SU-DHL-6 (cell line): ENCODE results near the gene MCTP1.

ENCODE experiments used
- H2AFZ ChIP-seq: fragments of 200-600 bp; sonication (generic); 2 replicates; pipeline ENCODE4 v1.6.1; 2014; ENCODE audit warnings: low read depth, mild to moderate bottlenecking, moderate library complexity, mixed read lengths, antibody characterized with exemption, low read length; ENCODE audit not compliant: severe bottlenecking
- H3F3A ChIP-seq: fragments of 200-600 bp; shearing (Covaris generic); 2 replicates; pipeline ENCODE4 v1.6.0; 2016; ENCODE audit warnings: antibody characterized with exemption, mild to moderate bottlenecking; ENCODE audit not compliant: insufficient read depth
- H3K27ac ChIP-seq: fragments of 200-600 bp; sonication (generic); 2 replicates; pipeline ENCODE4 v1.5.1; 2016; ENCODE audit warnings: low read depth, mild to moderate bottlenecking, low read length, moderate library complexity, mixed read lengths
- H3K27me3 ChIP-seq: fragments of 200-600 bp; sonication (generic), shearing (Covaris generic); 2 replicates; pipeline ENCODE4 v1.6.0; 2014; ENCODE audit warnings: mild to moderate bottlenecking, low read length
- H3K36me3 ChIP-seq: fragments of 200-600 bp; sonication (generic); 2 replicates; pipeline ENCODE4 v1.6.1; 2014; ENCODE audit warnings: mild to moderate bottlenecking, low read length, mixed read lengths
- H3K4me2 ChIP-seq: fragments of 300-600, 200-600 bp; shearing (Covaris generic), sonication (generic); 2 replicates; pipeline ENCODE4 v1.6.0; 2014; ENCODE audit warnings: low read length, low read depth, mild to moderate bottlenecking; ENCODE audit not compliant: poor library complexity, severe bottlenecking
- H3K4me3 ChIP-seq: fragments of 200-600 bp; sonication (generic); 2 replicates; pipeline ENCODE4 v1.5.1; 2014; ENCODE audit warnings: antibody characterized with exemption, low read length, mild to moderate bottlenecking, mixed read lengths; ENCODE audit not compliant: insufficient read depth, poor library complexity, severe bottlenecking
- H3K79me2 ChIP-seq: fragments of 200-600 bp; sonication (generic); 2 replicates; pipeline ENCODE4 v1.6.1; 2014; ENCODE audit warnings: mild to moderate bottlenecking, low read length, moderate library complexity; ENCODE audit not compliant: insufficient read depth
- H3K9ac ChIP-seq: fragments of 200-600 bp; sonication (generic); 2 replicates; pipeline ENCODE4 v1.7.0; 2014; ENCODE audit warnings: mild to moderate bottlenecking, low read length
- H3K9me2 ChIP-seq: fragments of 200-600 bp; sonication (generic); replicated peaks from 2 replicates; pipeline ENCODE4 v1.6.1; 2014; ENCODE audit warnings: low read length; ENCODE audit not compliant: insufficient read depth
- H3K9me3 ChIP-seq: fragments of 200-600 bp; sonication (generic); 2 replicates; pipeline ENCODE4 v1.6.1; 2014; ENCODE audit warnings: low read length, mixed read lengths; ENCODE audit not compliant: insufficient read depth
- H4K20me1 ChIP-seq: fragments of 200-600 bp; sonication (generic); 2 replicates; pipeline ENCODE4 v1.6.1; 2014; ENCODE audit warnings: low read depth, mild to moderate bottlenecking, antibody characterized with exemption, low read length, moderate library complexity, mixed read lengths
- EZH2phosphoT487 ChIP-seq: fragments of 200-600 bp; sonication (generic), shearing (Covaris generic); conservative IDR thresholded peaks from 2 replicates; pipeline ENCODE4 v1.6.1; 2018; ENCODE audit warnings: mild to moderate bottlenecking, antibody characterized with exemption, low read length, moderate library complexity, mixed read lengths
- TF ChIP-seq, protein P1 (sequence below): fragments of 200-600 bp; sonication (generic); IDR thresholded peaks from one replicate; pipeline ENCODE4 v1.5.1; 2017; ENCODE audit warnings: antibody characterized with exemption, mild to moderate bottlenecking, low read length, moderate library complexity; ENCODE audit not compliant: insufficient read depth, poor library complexity, severe bottlenecking

Gene MCTP1

DNA sequence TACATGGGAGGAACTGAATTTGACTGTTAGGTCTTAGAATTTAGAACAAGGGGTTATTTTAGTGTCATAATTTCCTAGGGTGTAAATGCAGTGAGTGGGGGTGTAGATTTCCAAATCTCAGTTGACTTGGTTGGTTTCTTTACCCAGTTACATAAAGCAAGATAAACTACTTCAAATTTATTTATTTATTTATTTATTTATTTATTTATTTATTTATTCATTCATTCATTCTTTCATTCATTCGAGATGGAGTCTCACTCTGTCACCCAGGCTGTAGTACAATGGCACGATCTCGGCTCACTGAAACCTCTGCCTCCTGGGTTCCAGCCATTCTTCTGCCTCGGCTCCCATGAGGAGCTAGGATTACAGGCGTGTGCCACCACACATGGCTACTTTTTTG lies 466.0 kb downstream of the MCTP1 start:
- H3K9ac ChIP-seq = no peak overlapping the region
- H3K4me3 ChIP-seq = no peak overlapping the region
- no peaks in the 10 kb centered on the region for H3K36me3 ChIP-seq
- H2AFZ ChIP-seq = no peak overlapping the region
- H3K4me2 ChIP-seq = no peak overlapping the region
- no peaks in the 10 kb centered on the region for H3K79me2 ChIP-seq
- no peaks in the 10 kb centered on the region for H3K27me3 ChIP-seq
- H4K20me1 ChIP-seq = no peaks in the 10 kb centered on the region
- no peak for TF ChIP-seq EZH2phosphoT487
- TF ChIP-seq, protein P1, sequence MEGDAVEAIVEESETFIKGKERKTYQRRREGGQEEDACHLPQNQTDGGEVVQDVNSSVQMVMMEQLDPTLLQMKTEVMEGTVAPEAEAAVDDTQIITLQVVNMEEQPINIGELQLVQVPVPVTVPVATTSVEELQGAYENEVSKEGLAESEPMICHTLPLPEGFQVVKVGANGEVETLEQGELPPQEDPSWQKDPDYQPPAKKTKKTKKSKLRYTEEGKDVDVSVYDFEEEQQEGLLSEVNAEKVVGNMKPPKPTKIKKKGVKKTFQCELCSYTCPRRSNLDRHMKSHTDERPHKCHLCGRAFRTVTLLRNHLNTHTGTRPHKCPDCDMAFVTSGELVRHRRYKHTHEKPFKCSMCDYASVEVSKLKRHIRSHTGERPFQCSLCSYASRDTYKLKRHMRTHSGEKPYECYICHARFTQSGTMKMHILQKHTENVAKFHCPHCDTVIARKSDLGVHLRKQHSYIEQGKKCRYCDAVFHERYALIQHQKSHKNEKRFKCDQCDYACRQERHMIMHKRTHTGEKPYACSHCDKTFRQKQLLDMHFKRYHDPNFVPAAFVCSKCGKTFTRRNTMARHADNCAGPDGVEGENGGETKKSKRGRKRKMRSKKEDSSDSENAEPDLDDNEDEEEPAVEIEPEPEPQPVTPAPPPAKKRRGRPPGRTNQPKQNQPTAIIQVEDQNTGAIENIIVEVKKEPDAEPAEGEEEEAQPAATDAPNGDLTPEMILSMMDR = no peak
- no peak overlapping the region for H3K27ac ChIP-seq
- H3K9me2 ChIP-seq = no peaks in the 10 kb centered on the region
- no peaks in the 10 kb centered on the region for H3K9me3 ChIP-seq
- no peaks in the 10 kb centered on the region for H3F3A ChIP-seq

DNA sequence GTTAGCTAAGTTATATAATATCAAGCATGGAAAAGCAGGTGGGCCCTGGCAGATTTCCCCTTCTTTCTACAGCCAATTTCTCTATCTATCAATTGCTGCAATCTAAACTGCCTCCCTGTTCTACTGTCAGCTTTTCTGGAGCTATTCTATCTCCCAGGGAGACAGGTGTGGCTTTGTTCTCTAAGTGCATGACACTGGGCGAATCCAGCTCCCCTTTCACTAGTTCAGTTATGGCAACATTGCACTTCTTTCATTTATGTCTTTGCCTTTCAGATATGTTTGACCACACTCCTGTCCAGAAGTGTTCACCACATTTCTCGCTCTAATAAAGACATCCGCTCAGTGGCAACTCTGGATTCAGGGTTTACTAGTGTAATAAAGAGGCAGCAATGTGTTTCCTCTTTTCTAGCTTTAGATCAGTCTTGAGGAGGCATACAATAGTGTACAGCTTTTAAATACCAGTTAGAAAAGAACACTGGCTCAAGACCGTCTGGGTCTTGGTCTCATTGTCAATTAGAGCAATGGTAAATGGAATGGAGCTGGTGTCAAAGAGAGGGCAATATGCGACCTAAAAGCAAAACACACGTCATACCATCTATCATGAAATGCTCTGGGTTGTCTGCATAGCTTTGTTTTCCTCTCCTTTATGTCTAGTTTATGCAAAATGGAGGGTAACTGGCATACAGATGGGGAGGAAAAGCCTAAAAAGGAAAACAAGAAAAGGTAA lies 469.4 kb downstream of the MCTP1 start:
- H3K4me3 ChIP-seq = no peak overlapping the region
- H3F3A ChIP-seq = no peaks in the 10 kb centered on the region
- H4K20me1 ChIP-seq = no peaks in the 10 kb centered on the region
- H3K79me2 ChIP-seq = no peaks in the 10 kb centered on the region
- no peaks in the 10 kb centered on the region for H3K36me3 ChIP-seq
- no peaks in the 10 kb centered on the region for H3K27me3 ChIP-seq
- no peak overlapping the region for H3K4me2 ChIP-seq
- no peaks in the 10 kb centered on the region for H3K9me3 ChIP-seq
- TF ChIP-seq, protein P1 = no peak
- no peak for TF ChIP-seq EZH2phosphoT487
- H2AFZ ChIP-seq = no peak overlapping the region
- H3K9me2 ChIP-seq = no peaks in the 10 kb centered on the region
- no peak overlapping the region for H3K9ac ChIP-seq
- H3K27ac ChIP-seq = no peak overlapping the region

DNA sequence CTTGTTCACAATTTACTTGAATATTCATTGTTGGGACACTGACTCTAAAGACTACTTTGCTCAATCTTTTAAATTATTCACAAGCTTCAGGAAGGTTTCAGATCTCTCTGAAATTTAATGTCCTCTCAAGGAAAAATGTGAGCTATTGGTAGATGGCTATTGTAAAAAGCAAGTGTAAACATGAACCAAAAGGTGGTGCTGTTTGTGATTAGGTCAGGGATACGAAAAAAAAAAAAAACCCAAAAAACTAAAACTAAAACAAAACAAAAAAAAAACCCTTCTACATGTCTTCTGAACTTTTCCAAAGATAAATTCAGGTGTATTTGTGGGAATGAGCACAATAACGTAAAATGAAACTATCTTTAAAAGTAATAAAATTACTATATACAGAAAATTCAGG lies 472.7 kb downstream of the MCTP1 start:
- H3K4me3 ChIP-seq = no peak overlapping the region
- H3K4me2 ChIP-seq = no peak overlapping the region
- H2AFZ ChIP-seq = no peak overlapping the region
- H3K9ac ChIP-seq = no peak overlapping the region
- no peaks in the 10 kb centered on the region for H3K9me2 ChIP-seq
- no peaks in the 10 kb centered on the region for H3K9me3 ChIP-seq
- no peaks in the 10 kb centered on the region for H3K27me3 ChIP-seq
- TF ChIP-seq, protein P1 = no peak
- TF ChIP-seq EZH2phosphoT487 = no peak
- no peaks in the 10 kb centered on the region for H4K20me1 ChIP-seq
- no peaks in the 10 kb centered on the region for H3K36me3 ChIP-seq
- no peaks in the 10 kb centered on the region for H3F3A ChIP-seq
- H3K79me2 ChIP-seq = no peaks in the 10 kb centered on the region
- no peak overlapping the region for H3K27ac ChIP-seq
